Pancreas (tissue), 10 donors: ENCODE results near the gene HABP2. TPM values are rescaled to one million over a fixed set of nuclear protein-coding genes. Genes with fewer than 3 reads are reported as not detected.
A peak's percentile ranks its signal among the peaks of the same experiment; 100 is the strongest.

Experiments used
- ATAC-seq, 4 donors: fragments of 200-7000 bp; cut with Tn5 transposase; one replicate each; pipeline versions ENCODE4 v1.8.0 to v1.9.1; 2020; ENCODE audit warnings: mild to moderate bottlenecking in 4 of 4, moderate library complexity in 4 of 4
- DNase-seq, 6 donors: peaks; one replicate each; pipeline ENCODE4 v3.0.0-alpha.2; 2020
- FAIRE-seq: peaks from 2 replicates; lab custom pipeline; 2012; peaks lifted over from hg19 to GRCh38; lab: Jason Lieb, UNC
- H3K27ac ChIP-seq, 4 donors: fragments of 200-600 bp; sonication (generic); 1 replicate in 3 of 4; 2 replicates in 1 of 4; pipeline versions ENCODE4 v1.5.0 to v1.8.0; 2020
- H3K27me3 ChIP-seq, 4 donors: fragments of 200-600 bp; one replicate each; pipeline ENCODE4 v1.8.0; 2021
- H3K36me3 ChIP-seq, 3 donors: fragments of 200-600 bp; sonication (generic) in 1 of 3; one replicate each; pipeline versions ENCODE4 v1.5.0 to v1.8.0; 2020 to 2021
- H3K4me1 ChIP-seq, 3 donors: fragments of 200-600 bp; one replicate each; pipeline ENCODE4 v1.8.0; 2021
- H3K4me3 ChIP-seq, 4 donors: fragments of 200-600 bp; sonication (generic) in 2 of 4; one replicate each; pipeline versions ENCODE4 v1.5.0 to v1.8.0; 2020 to 2021
- H3K9me3 ChIP-seq, 4 donors: fragments of 200-600 bp; one replicate each; pipeline ENCODE4 v1.8.0; 2021
- CTCF ChIP-seq, 4 donors: fragments of 200-600 bp; sonication (generic) in 3 of 4; IDR thresholded peaks; one replicate each; pipeline versions ENCODE4 v1.5.0 to v1.8.0; 2021; ENCODE audit warnings: antibody characterized with exemption in 4 of 4
- WGBS, 2 donors: extraction: QIAGEN DNeasy Blood & Tissue Kit; methylation state at CpG; one replicate each; pipeline ENCODE4 v1.1.7; 2013; 5-methylcytosine and 5-hydroxymethylcytosine counted together
- intact Hi-C, 3 donors: fragments of 100-400 bp; cut with DNase I; formaldehyde crosslinking; loops; one replicate each; pipeline versions ENCODE4 v1.11.1 to v1.14.2; 2022
- polyA plus RNA-seq, 2 donors: library from polyadenylated mRNA; stranded (reverse); fragments of 200-250 nt; gene quantifications; one replicate each; pipeline ENCODE4 v1.2.3, GENCODE V29; 2013
- total RNA-seq, 6 donors: library from RNA; stranded (reverse); fragmentation: NEBNext Ultra II Directional in 4 of 6; extraction: Animal tissue kit (Norgen Biotek cat#: 25700) in 4 of 6; gene quantifications; one replicate each; pipeline versions ENCODE4 v1.2.1 to v1.2.4, GENCODE V29; 2021 to 2023
- donor health status: healthy with polysubstance abuse.
- donor health status: DM: no; HTN: no; CAD: no; lungs with moderate emphysema.
- donor health status: DM: no; HTN: no; CAD: no.
- donor health status: control.
- donor health status: control.
- donor health status: Bipolar disorder and iron deficiency.
- donor health status: DM: yes; HTN: yes; CAD: no.
- donor health status: DM: no; HTN: no; CAD: no.
- donor health status: DM: no; HTN: no; CAD: no.
- donor health status: DM: yes; HTN: yes; CAD: no.

The HABP2 gene
- total and polyA plus RNA-seq, 8 donors, result 8.8 to 51.7 (median 14.0) TPM

GRCh38 chr10:113554214-113554613 lies 1.4 kb downstream of the HABP2 start:
- TF ChIP-seq CTCF (IDR thresholded peaks at IDR 0.05), result no peak
- Histone ChIP-seq H3K27ac (peak overlapping the region in 1 of 4 donors; percentile 75), H3K4me3 (peak overlapping the region in 2 of 4 donors; percentile 13 to 26), H3K9me3 (no peaks in the 10 kb centered on the region), H3K27me3 (no peaks in the 10 kb centered on the region), H3K4me1 (peaks cover 6 to 22% (median 8%) of the 10 kb centered on the region in 3 donors), H3K36me3 (no peaks in the 10 kb centered on the region)
- intact Hi-C loops, result no loop called here
- FAIRE-seq (no peak), ATAC-seq (no peak), DNase-seq (no peak)
- 64 to 67% methylated on average over 5 of the region's 5 CpGs for WGBS, 2 donors

DNA sequence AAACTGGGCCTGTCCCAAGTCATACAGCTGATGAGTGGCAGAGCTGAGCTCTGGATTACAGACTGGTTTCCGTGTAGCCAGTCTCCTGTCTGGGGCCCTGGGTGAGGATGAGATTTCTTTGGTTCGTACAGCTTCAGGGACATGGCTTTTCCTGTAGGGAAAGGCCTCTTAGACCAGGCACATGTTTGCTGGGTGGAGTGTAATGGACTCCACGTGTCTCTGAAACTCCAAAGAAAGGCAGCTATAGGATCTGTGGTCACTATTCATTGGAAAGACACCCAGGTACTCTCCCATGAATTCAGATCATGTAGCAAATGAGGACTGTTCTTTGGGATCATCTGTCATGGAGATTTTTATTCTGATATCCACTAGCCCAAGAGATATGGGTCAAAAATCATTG lies 2.4 kb downstream of the HABP2 start:
- 90 to 95% methylated on average over 3 of the region's 3 CpGs for WGBS, 2 donors
- peaks cover 6 to 22% (median 8%) of the 10 kb centered on the region in 3 donors for H3K4me1 ChIP-seq
- no peak overlapping the region for H3K4me3 ChIP-seq
- FAIRE-seq (no peak), DNase-seq (no peak), ATAC-seq (no peak)
- H3K36me3 ChIP-seq, result no peaks in the 10 kb centered on the region
- H3K9me3 ChIP-seq, result no peaks in the 10 kb centered on the region
- H3K27me3 ChIP-seq, result no peaks in the 10 kb centered on the region
- no peak overlapping the region for H3K27ac ChIP-seq
- intact Hi-C loops, result no loop called here
- TF ChIP-seq CTCF (IDR thresholded peaks at IDR 0.05), result no peak

DNA sequence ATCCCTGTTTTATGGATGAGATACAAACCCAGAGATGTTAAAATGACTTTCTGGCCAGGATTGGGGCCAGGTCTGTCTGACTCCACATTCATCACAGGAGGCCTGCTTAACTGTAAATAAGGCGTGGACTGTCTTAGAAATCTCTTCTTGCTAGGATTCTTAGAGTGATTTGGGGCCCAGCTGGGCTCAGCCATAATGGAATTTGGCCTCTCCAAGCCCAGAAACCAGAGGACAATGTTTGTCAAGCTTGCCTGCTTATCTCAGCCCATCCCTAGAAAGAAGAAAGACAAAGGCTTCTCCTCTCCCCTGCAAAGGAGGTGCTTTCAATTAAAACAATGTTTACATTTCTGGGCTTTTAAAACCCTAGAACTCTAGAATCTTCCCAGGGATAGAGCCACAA lies 2.9 kb downstream of the HABP2 start:
- Histone ChIP-seq H3K27me3 (no peaks in the 10 kb centered on the region), H3K9me3 (no peaks in the 10 kb centered on the region), H3K4me3 (no peak overlapping the region), H3K36me3 (no peaks in the 10 kb centered on the region), H3K27ac (no peak overlapping the region), H3K4me1 (peaks cover 6 to 22% (median 8%) of the 10 kb centered on the region in 3 donors)
- TF ChIP-seq CTCF (IDR thresholded peaks at IDR 0.05), result no peak
- 91 to 100% methylated on average over 1 of the region's 1 CpG for WGBS, 2 donors
- FAIRE-seq (no peak), DNase-seq (no peak), ATAC-seq (no peak)
- intact Hi-C loops, result no loop called here

- Histone ChIP-seq H3K9me3 (no peaks in the 10 kb centered on the region), H3K36me3 (no peaks in the 10 kb centered on the region), H3K4me3 (no peak overlapping the region), H3K27me3 (no peaks in the 10 kb centered on the region), H3K4me1 (peaks cover 3 to 11% (median 6%) of the 10 kb centered on the region in 3 donors), H3K27ac (no peak overlapping the region)
- DNase-seq (no peak), FAIRE-seq (no peak), ATAC-seq (no peak)
- 38 to 46% methylated on average over 9 of the region's 9 CpGs for WGBS, 2 donors
- intact Hi-C loops, result no loop called here
- TF ChIP-seq CTCF (IDR thresholded peaks at IDR 0.05), result no peak
Observed at GRCh38 chr10:113557424-113557862, 4.6 kb downstream of the HABP2 start.

DNA sequence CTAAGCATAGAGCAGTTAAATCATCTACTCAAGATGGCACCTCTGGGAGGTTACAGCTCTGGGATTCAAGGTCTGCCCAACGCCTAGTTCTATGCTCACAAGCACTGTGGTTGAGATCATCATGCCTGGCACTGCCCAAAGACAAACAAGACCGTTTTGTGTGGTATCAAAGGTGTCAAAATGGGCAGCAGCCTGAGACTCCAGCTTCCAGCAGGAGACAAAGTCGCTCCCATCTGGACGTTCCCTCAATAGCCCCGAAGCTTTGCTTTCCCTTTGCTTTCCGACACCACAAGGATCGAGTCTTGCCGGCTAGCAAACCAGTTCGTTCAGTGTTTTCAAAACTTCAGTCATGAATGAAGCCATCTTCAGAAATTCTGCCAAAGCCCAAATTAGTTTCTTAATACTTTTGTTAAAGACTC lies 5.1 kb downstream of the HABP2 start:
- FAIRE-seq (no peak), ATAC-seq (no peak), DNase-seq (no peak)

More for the DNA sequence above, 5.1 kb downstream of the HABP2 start:
- H3K27ac ChIP-seq, result no peak overlapping the region
- no peak for TF ChIP-seq CTCF (IDR thresholded peaks at IDR 0.05)
- H3K27me3 ChIP-seq, result no peaks in the 10 kb centered on the region
- peaks cover 0 to 12% (median 5%) of the 10 kb centered on the region in 3 donors for H3K4me1 ChIP-seq
- no peaks in the 10 kb centered on the region for H3K36me3 ChIP-seq
- intact Hi-C loops, result no loop called here
- H3K4me3 ChIP-seq, result no peak overlapping the region
- 63 to 71% methylated on average over 9 of the region's 9 CpGs for WGBS, 2 donors
- no peaks in the 10 kb centered on the region for H3K9me3 ChIP-seq
